Activated T-cell treated with anti-CD3 and anti-CD28 coated beads, Interleukin-2, amount 50 U/mL, for 1 hour (primary cell): ENCODE data around the gene NDUFB3.
A peak's percentile ranks its signal among the peaks of the same experiment; 100 is the strongest.

Experiments used
- DNase-seq: peaks from one replicate; pipeline ENCODE4 v3.0.0-alpha.2; 2020

NDUFB3 gene

DNA sequence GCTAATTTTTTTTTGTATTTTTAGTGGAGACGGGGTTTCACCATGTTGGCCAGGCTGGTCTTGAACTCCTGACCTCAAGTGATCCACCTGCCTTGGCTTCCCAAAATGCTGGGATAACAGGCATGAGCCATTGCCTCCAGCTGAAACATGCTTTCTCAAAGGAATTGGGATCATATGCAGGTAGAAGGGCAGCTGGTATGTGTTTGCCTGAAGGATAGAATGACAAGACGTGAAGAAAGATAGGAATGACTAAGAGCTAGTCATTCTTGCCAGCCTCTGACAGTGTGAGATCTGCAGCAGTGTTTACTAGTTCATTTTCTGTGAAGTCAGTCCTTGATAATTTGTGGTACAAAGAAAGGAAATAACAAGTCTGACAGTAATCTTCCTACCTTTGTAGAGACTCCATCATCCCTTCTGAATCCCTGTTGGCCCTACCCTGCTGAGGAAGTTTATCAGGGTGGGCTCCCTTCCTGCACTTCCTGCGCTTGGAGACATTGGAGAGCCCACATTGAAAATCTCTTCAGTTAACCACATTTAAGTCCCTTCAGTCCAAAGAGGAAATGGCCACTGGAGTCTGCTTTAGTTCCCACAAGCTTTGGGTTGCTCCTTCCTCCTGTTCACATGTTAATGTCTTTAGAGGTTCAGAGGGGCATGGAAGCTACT lies 58.9 kb downstream of the NDUFB3 start:
- peak; percentile 65 for DNase-seq

DNA sequence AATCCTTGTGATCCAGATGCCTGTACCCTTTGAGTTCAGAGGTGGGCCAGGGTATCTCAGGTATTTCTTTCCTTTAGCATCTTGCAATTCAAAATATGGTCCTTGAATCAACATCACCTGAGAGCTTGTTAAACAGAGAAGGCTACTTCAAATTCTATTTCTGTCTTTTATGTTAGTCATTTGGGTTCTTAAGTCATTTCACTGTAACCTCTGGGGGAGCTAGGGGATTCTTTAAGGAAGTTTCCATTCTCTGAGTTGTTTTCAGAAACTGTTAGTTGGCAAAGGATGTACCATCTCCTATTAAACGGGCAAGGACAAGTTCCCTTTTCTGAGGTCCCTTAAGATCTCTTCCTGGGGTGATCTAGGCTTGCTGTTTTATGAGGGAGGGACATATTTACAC lies 60.7 kb downstream of the NDUFB3 start:
- DNase-seq: no peak
